Measurements from ENCODE around the gene DEPP1.
A peak's percentile ranks its signal among the peaks of the same experiment; 100 is the strongest.

The DEPP1 gene

DNA sequence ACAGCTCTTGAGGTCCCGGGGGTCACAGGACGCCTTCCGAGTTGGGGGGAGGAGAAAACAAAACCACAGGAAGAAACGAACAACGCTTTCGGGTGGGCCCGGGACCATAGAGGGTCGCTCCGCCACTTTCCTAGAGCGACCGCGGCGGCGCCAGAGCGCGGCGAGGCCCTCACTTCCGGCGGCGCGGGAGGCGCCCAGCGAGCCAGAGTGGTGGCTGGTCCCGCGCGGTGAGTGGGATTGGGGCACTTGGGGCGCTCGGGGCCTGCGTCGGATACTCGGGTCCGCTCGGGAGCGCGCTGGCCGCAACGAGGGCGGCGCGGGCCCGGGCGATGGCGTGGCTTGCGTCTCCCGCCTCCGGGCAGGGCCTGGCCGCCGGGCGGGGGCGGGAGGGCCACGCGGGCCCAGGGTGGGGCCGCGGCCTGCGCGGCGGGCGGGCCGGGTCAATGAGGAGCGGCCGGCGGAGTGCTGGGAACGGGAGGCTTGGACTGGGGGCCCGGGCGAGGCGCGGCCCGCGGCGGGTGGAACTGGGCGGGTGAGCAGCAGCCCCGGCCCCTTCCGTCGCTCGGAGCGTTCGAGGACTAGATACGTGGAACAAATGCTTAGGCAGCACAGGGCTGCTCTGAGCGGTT, 22.3 kb upstream of the DEPP1 start, which contains the start of gene ZNF22:
ZNF22 (plus strand) TSS at position 172 of the 629 bp plus-strand sequence. CDS start 2,446 bp downstream, outside the sequence.
- Histone ChIP-seq H3K27me3 (ENCODE audit: low read depth, low read length) (no peaks in the 10 kb centered on the region), H3K27ac (ENCODE audit: low read length) (peak within 1 kb of the TSS; percentile 96), H3K9me3 (ENCODE audit: control insufficient read depth in 1 of 2, low read length in 2 of 2) (no peaks in the 10 kb centered on the region), H3K36me3 (ENCODE audit: control insufficient read depth in 1 of 2, insufficient read depth in 2 of 2, low read length in 2 of 2) (peaks cover 0 to 15% of the 10 kb centered on the region in 2 donors), H3K4me3 (ENCODE audit: low read depth in 1 of 2, low read length in 2 of 2) (peak within 1 kb of the TSS; percentile 75 to 80), H3K4me1 (ENCODE audit: control insufficient read depth in 1 of 2, insufficient read depth in 2 of 2, low read length in 2 of 2) (peaks cover 12 to 31% of the 10 kb centered on the region in 2 donors)

DNA sequence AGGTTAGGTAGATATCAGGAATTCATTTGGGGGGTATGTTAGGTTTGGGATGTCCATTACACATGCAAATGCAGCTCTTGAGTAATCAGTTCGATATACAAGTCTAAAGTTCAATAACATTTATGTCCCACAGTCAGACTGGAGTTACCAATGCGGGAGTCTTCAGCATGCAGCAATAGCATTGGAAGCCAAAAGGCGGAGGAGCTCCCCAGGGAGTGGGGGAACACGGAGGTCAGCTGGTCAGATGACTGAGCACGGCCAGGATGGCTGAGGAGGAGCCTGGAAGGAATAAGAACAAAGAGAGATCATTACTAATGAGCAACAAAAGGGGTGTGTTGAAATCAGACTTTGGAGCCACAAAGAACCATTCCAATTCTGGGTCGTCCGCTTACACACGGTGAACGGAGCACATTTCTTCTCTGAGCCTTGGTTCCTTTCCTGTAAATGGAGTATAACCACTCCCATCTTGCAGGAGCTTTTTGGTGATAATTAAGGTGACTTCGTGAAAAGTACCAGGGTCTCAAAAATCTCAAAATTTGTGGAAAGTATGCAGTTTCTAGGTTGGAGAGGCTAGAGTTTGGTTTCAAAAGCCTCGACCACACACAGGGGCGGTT, 21.6 kb upstream of the DEPP1 start:
- H3K9me3 ChIP-seq (ENCODE audit: control insufficient read depth in 1 of 2, low read length in 2 of 2), result no peaks in the 10 kb centered on the region
- peak overlapping the region; percentile 57 to 75 for H3K4me3 ChIP-seq (ENCODE audit: low read depth in 1 of 2, low read length in 2 of 2)
- H3K4me1 ChIP-seq (ENCODE audit: control insufficient read depth in 1 of 2, insufficient read depth in 2 of 2, low read length in 2 of 2), result peaks cover 17 to 37% of the 10 kb centered on the region in 2 donors
- no peaks in the 10 kb centered on the region for H3K27me3 ChIP-seq (ENCODE audit: low read depth, low read length)
- H3K27ac ChIP-seq (ENCODE audit: low read length), result peak overlapping the region; percentile 83
- peaks cover 0 to 15% of the 10 kb centered on the region in 2 donors for H3K36me3 ChIP-seq (ENCODE audit: control insufficient read depth in 1 of 2, insufficient read depth in 2 of 2, low read length in 2 of 2)

DNA sequence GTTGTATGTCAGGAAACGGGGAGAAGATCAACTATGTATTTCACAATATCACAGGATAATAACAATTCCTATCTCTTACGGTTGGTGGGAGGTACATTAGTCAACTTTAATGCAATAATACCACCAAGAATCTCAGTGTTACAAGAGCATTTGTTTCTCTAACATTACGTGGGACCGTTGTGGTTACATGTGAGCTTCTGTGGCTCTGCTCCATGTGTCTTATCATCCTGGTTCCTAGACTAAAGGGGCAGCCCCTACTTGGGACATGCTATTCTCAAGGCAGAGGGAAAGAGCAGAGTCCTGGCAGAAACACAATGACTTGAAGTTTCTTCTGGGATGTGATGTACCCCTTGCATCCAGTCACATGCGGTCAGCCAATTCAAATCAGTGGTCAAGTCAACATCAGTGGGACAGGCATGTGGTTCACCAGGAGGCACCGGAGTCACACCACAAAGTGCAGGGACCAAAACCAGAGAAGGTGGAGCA, 19.6 kb upstream of the DEPP1 start:
- Histone ChIP-seq H3K4me1 (ENCODE audit: control insufficient read depth in 1 of 2, insufficient read depth in 2 of 2, low read length in 2 of 2) (peaks cover 17 to 44% of the 10 kb centered on the region in 2 donors), H3K4me3 (ENCODE audit: low read depth in 1 of 2, low read length in 2 of 2) (no peak overlapping the region), H3K36me3 (ENCODE audit: control insufficient read depth in 1 of 2, insufficient read depth in 2 of 2, low read length in 2 of 2) (peaks cover 0 to 11% of the 10 kb centered on the region in 2 donors), H3K27me3 (ENCODE audit: low read depth, low read length) (no peaks in the 10 kb centered on the region), H3K27ac (ENCODE audit: low read length) (no peak overlapping the region), H3K9me3 (ENCODE audit: control insufficient read depth in 1 of 2, low read length in 2 of 2) (no peaks in the 10 kb centered on the region)

DNA sequence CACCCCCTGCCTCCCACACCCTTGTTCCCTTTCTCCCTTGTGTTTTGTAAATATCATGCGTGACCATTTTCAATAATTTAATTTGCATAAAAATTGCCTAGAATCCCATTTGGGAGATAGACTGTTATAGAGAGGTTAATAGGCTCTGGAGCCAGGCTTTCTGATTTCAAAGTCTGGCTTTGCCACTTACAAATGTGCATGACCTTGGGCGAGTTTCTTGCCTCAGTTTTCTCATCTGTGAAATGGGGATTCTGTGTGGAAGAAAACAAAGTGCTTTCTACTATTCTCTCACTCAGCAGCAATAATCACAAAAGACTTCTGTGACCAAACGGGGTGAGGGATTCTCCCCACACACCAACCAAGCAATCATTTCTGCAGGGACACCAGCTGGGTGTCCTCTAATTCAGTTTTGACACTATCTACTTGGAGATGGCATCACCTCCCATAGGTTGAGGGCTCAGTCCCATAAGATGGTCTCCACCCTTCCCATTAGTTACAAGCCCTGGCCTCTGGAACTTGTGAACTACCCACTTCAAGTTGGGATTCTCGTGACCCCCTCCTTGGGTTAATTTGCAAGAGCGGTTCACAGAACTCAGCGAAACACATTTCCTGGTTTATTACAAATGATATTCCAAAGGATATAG, 18.6 kb upstream of the DEPP1 start:
- H3K4me1 ChIP-seq (ENCODE audit: control insufficient read depth in 1 of 2, insufficient read depth in 2 of 2, low read length in 2 of 2), result peaks cover 17 to 38% of the 10 kb centered on the region in 2 donors

DNA sequence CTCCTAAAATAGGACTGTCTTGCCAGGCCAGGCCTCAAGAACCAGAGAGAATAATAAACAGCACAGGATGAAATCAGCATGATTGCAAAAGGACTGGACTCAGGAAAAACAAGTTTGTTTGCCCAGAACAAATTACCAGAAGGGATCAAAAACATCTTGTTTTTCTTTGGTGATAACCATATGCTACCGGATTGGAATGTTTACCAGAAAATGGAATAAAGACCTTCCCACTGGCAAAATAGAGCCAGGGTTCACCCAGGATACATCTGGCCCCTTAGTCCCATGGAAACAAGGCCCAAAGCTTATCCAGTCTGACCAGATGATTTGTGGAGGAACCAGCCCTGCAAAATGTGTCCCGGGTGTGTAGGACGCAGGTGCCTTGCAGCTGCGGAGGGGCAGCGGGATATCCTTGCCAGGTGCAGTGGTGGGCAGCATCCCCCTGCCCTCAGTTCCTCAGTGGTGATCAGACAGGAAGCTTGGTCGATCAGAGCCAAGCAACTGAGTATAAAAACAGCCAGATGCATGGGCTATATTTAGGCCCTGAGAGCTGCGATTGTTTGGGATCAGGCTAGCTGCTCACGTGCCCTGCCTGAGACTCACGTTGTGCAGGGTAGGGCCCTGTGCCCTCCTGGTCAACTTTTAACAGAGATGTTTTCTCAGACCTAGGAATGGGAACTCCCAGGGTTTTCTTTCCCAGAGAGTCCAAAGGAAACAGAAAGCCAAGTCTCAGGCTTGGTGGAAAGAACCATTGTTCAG, 17.5 kb upstream of the DEPP1 start:
- H3K27me3 ChIP-seq (ENCODE audit: low read depth, low read length), result no peaks in the 10 kb centered on the region
- H3K9me3 ChIP-seq (ENCODE audit: control insufficient read depth in 1 of 2, low read length in 2 of 2), result no peaks in the 10 kb centered on the region
- H3K36me3 ChIP-seq (ENCODE audit: control insufficient read depth in 1 of 2, insufficient read depth in 2 of 2, low read length in 2 of 2), result peaks cover 17 to 19% of the 10 kb centered on the region in 2 donors
- H3K4me1 ChIP-seq (ENCODE audit: control insufficient read depth in 1 of 2, insufficient read depth in 2 of 2, low read length in 2 of 2), result peaks cover 17 to 31% of the 10 kb centered on the region in 2 donors
- H3K27ac ChIP-seq (ENCODE audit: low read length), result peak overlapping the region; percentile 52
- peak overlapping the region in 1 of 2 donors; percentile 25 for H3K4me3 ChIP-seq (ENCODE audit: low read depth in 1 of 2, low read length in 2 of 2)

More for the DNA sequence above, 18.6 kb upstream of the DEPP1 start:
- Histone ChIP-seq H3K4me3 (ENCODE audit: low read depth in 1 of 2, low read length in 2 of 2) (peak overlapping the region in 1 of 2 donors; percentile 25), H3K27me3 (ENCODE audit: low read depth, low read length) (no peaks in the 10 kb centered on the region), H3K9me3 (ENCODE audit: control insufficient read depth in 1 of 2, low read length in 2 of 2) (no peaks in the 10 kb centered on the region), H3K36me3 (ENCODE audit: control insufficient read depth in 1 of 2, insufficient read depth in 2 of 2, low read length in 2 of 2) (peaks cover 6 to 15% of the 10 kb centered on the region in 2 donors), H3K27ac (ENCODE audit: low read length) (peak overlapping the region; percentile 52)

DNA sequence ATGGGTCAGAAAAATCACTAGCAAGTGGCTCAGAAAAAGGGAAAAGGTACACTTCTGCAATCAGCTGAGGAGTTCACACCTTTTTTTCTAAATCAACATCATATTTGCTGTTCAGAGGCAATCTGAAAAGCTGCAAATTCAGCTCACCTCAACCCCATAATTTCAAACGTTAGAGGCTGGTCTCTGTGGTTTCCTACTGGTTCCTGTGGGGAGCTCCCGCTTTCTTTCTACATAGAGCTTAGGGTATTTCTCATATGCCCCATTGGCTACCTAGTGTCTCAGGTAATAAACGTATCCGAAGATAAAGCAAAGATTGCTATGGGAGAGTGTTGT, 16.9 kb upstream of the DEPP1 start:
- H3K27me3 ChIP-seq (ENCODE audit: low read depth, low read length), result no peaks in the 10 kb centered on the region
- H3K9me3 ChIP-seq (ENCODE audit: control insufficient read depth in 1 of 2, low read length in 2 of 2), result no peaks in the 10 kb centered on the region
- peaks cover 17 to 31% of the 10 kb centered on the region in 2 donors for H3K4me1 ChIP-seq (ENCODE audit: control insufficient read depth in 1 of 2, insufficient read depth in 2 of 2, low read length in 2 of 2)
- H3K27ac ChIP-seq (ENCODE audit: low read length), result peak overlapping the region; percentile 52
- H3K4me3 ChIP-seq (ENCODE audit: low read depth in 1 of 2, low read length in 2 of 2), result no peak overlapping the region
- peaks cover 16 to 17% of the 10 kb centered on the region in 2 donors for H3K36me3 ChIP-seq (ENCODE audit: control insufficient read depth in 1 of 2, insufficient read depth in 2 of 2, low read length in 2 of 2)

DNA sequence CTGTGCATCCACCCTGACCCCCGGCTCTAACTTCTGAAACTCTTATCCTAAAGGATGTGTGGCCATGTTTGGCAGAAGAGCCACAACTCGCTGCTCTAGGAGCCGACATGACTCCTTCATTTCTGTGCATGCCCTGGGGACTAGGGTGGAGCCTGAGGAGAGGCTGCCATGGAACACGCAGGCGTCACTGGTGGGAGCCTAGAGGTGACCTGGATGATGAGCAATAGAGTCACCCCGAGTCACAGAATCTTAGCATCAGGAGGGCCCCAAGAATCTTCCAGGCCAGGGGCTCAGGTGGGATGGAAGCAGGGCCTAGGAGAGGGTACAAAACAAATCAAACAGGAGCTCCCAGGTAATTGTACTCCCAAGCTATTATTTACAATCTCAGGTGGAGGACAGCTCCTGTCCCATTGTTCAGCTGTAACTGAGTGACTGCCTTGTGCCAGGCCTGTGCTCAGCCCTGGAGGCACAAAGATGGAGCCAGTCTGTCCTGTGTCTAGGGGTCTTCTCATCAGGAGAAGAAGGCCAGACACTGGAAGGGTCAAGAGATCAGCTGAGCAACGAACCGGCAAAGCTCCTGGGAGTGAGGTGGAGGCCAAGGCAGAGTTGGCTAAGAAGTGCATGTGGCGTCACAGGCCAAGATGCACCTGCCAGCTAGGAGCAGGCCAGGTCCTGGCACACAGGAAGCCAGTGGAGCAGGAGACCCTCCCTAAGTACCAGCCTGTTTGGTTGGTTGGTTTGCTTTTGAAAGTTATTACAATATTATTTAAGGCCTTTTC, 16.3 kb upstream of the DEPP1 start:
- Histone ChIP-seq H3K4me3 (ENCODE audit: low read depth in 1 of 2, low read length in 2 of 2) (no peak overlapping the region), H3K36me3 (ENCODE audit: control insufficient read depth in 1 of 2, insufficient read depth in 2 of 2, low read length in 2 of 2) (peaks cover 15 to 17% of the 10 kb centered on the region in 2 donors), H3K4me1 (ENCODE audit: control insufficient read depth in 1 of 2, insufficient read depth in 2 of 2, low read length in 2 of 2) (peaks cover 17 to 31% of the 10 kb centered on the region in 2 donors), H3K9me3 (ENCODE audit: control insufficient read depth in 1 of 2, low read length in 2 of 2) (no peaks in the 10 kb centered on the region), H3K27me3 (ENCODE audit: low read depth, low read length) (no peaks in the 10 kb centered on the region), H3K27ac (ENCODE audit: low read length) (peak overlapping the region; percentile 52)

DNA sequence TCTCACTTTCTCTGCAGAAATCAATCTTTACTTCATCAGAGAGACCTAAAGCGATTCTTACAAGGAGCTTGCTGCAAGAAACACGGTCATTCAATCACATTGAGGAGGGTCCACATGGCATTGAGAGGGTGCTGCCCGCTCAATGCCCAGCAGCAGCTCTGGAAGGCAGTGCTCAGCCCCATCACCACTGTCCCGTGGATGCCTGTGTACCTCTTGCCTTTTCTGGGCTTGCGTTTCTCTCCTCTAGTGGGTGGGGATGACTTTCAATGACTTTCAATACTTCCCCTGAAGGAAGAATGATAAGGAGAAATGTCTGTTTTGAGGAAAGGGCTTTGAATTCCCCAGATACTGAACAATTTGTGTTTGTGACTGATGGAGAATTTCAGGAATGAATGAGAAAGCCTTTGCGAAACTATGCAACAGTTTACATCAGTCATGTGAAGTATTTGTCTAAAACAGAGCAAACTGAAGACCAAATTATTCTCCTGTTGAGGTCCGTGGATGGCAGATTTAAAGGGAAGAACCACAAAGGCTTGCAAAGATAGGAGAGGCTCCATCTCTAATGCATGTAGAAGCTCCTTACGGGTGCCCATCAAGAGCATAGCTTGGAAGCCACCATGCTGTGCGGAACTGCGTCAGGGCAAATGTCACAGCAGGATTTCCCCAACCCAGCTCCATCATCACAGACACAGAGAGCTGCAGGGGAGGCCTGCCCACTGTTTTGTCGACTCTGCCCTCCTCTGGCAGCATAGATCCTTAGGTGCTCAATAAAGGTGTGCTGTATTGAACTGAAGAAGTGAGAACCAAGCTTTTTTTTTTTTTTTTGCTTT, 15.5 kb upstream of the DEPP1 start:
- no peak overlapping the region for H3K27ac ChIP-seq (ENCODE audit: low read length)
- no peak overlapping the region for H3K4me3 ChIP-seq (ENCODE audit: low read depth in 1 of 2, low read length in 2 of 2)
- H3K9me3 ChIP-seq (ENCODE audit: control insufficient read depth in 1 of 2, low read length in 2 of 2), result no peaks in the 10 kb centered on the region
- peaks cover 17 to 31% of the 10 kb centered on the region in 2 donors for H3K4me1 ChIP-seq (ENCODE audit: control insufficient read depth in 1 of 2, insufficient read depth in 2 of 2, low read length in 2 of 2)
- peaks cover 17 to 19% of the 10 kb centered on the region in 2 donors for H3K36me3 ChIP-seq (ENCODE audit: control insufficient read depth in 1 of 2, insufficient read depth in 2 of 2, low read length in 2 of 2)
- no peaks in the 10 kb centered on the region for H3K27me3 ChIP-seq (ENCODE audit: low read depth, low read length)

DNA sequence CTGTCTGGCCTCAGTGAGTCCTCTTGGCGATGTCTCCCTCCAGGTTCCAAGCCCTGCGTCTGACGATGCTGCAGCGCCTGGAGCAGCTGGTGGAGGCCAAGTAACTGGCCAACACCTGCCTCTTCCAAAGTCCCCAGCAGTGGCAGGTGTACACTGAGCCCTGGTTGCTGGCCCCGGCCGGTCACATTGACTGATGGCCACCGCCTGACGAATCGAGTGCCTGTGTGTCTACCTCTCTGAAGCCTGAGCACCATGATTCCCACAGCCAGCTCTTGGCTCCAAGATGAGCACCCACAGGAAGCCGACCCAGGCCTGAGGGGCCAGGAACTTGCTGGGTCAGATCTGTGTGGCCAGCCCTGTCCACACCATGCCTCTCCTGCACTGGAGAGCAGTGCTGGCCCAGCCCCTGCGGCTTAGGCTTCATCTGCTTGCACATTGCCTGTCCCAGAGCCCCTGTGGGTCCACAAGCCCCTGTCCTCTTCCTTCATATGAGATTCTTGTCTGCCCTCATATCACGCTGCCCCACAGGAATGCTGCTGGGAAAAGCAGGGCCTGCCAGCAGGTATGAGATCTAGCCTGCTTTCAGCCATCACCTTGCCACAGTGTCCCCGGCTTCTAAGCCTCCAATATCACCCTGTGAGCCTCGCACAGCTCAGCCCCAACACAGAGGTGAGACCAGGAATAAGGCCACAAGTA, 14.8 kb upstream of the DEPP1 start:
- Histone ChIP-seq H3K36me3 (ENCODE audit: control insufficient read depth in 1 of 2, insufficient read depth in 2 of 2, low read length in 2 of 2) (peaks cover 17 to 19% of the 10 kb centered on the region in 2 donors), H3K4me1 (ENCODE audit: control insufficient read depth in 1 of 2, insufficient read depth in 2 of 2, low read length in 2 of 2) (peaks cover 17 to 31% of the 10 kb centered on the region in 2 donors), H3K4me3 (ENCODE audit: low read depth in 1 of 2, low read length in 2 of 2) (no peak overlapping the region)

More for the DNA sequence above, 14.8 kb upstream of the DEPP1 start:
- no peaks in the 10 kb centered on the region for H3K27me3 ChIP-seq (ENCODE audit: low read depth, low read length)
- no peak overlapping the region for H3K27ac ChIP-seq (ENCODE audit: low read length)
- no peaks in the 10 kb centered on the region for H3K9me3 ChIP-seq (ENCODE audit: control insufficient read depth in 1 of 2, low read length in 2 of 2)

All from muscle layer of duodenum (tissue), 2 donors.